Stomach (tissue), 9 donors: Measurements from ENCODE around the gene C19orf53. TPM values are rescaled to one million over a fixed set of nuclear protein-coding genes. Genes with fewer than 3 reads are reported as not detected.
A peak's percentile ranks its signal among the peaks of the same experiment; 100 is the strongest.

ENCODE experiments used
- DNase-seq, 2 donors: peaks; one replicate each; pipeline versions ENCODE4 v3.0.0 to v3.0.0-alpha.2; 2013 to 2019
- H3K27ac ChIP-seq, 5 donors: fragments of 200-600 bp in 4 of 5; sonication (generic) in 4 of 5; one replicate each; pipeline ENCODE4 v1.5.1; 2013 to 2019; ENCODE audit warnings: mild to moderate bottlenecking in 1 of 5, moderate library complexity in 1 of 5
- H3K27me3 ChIP-seq, 3 donors: fragments of 200-600 bp; sonication (generic); one replicate each; pipeline ENCODE4 v1.5.1; 2017 to 2019; ENCODE audit warnings: mixed run types in 1 of 3
- H3K36me3 ChIP-seq, 4 donors: fragments of 200-600 bp; sonication (generic); 1 replicate in 3 of 4; 2 replicates in 1 of 4; pipeline ENCODE4 v1.5.1; 2016 to 2019
- H3K4me1 ChIP-seq, 4 donors: fragments of 200-600 bp; sonication (generic); one replicate each; pipeline ENCODE4 v1.5.1; 2016 to 2019
- H3K4me3 ChIP-seq, 4 donors: fragments of 200-600 bp; sonication (generic) in 3 of 4; one replicate each; pipeline ENCODE4 v1.5.1; 2016 to 2019; ENCODE audit warnings: mild to moderate bottlenecking in 1 of 4
- H3K9me3 ChIP-seq, 4 donors: fragments of 200-600 bp; sonication (generic); one replicate each; pipeline ENCODE4 v1.5.1; 2016 to 2019
- CTCF ChIP-seq, 7 experiments: fragments of 450-650 bp in 4 of 7; fragments of 200-600 bp in 3 of 7; sonication (generic) in 3 of 7; IDR thresholded peaks; one replicate each; pipeline ENCODE4 v1.5.1; 2016 to 2019; ENCODE audit warnings: antibody characterized with exemption in 7 of 7, control low read depth in 2 of 7, mild to moderate bottlenecking in 1 of 7
- EP300 ChIP-seq: sonication (generic); formaldehyde crosslinking; IDR thresholded peaks from one replicate; pipeline ENCODE4 v1.6.1; 2017; ENCODE audit warnings: antibody characterized with exemption
- POLR2A ChIP-seq, 4 donors: fragments of 450-650 bp; IDR thresholded peaks; one replicate each; pipeline ENCODE4 v1.6.1; 2016; ENCODE audit warnings: antibody characterized with exemption in 4 of 4, control low read depth in 2 of 4, mild to moderate bottlenecking in 1 of 4, moderate library complexity in 1 of 4
- POLR2AphosphoS5 ChIP-seq, 3 donors: sonication (generic); formaldehyde crosslinking; IDR thresholded peaks; one replicate each; pipeline ENCODE4 v1.6.1; 2016; ENCODE audit warnings: antibody characterized with exemption in 3 of 3
- WGBS, 5 donors: extraction: QIAGEN DNeasy Blood & Tissue Kit in 3 of 5; methylation state at CpG; one replicate each; pipeline versions ENCODE4 v1.1.5 to v1.1.7; 2013 to 2018; 5-methylcytosine and 5-hydroxymethylcytosine counted together
- intact Hi-C: fragments of 100-400 bp; cut with DNase I; formaldehyde crosslinking; loops from one replicate; pipeline ENCODE4 v1.15.1; 2023; ENCODE audit warnings: low total_unique reads
- polyA plus RNA-seq, 3 donors: library from polyadenylated mRNA; stranded (reverse); fragments of 200-250 nt; gene quantifications; one replicate each; pipeline ENCODE4 v1.2.3, GENCODE V29; 2013
- total RNA-seq, 5 donors: library from RNA; depleted of rRNA; stranded (reverse); fragments of >200 nt; gene quantifications; one replicate each; pipeline versions ENCODE4 v1.1.0 to v1.2.3, GENCODE V29; 2014 to 2016
- donor health status: healthy with polysubstance abuse.
- donor health status: Bipolar disorder and iron deficiency.
- donor health status: healthy.

The C19orf53 gene
- total and polyA plus RNA-seq, 8 donors: 14.7 to 271 (median 191) TPM

GRCh38 chr19:13823901-13824300, 49.6 kb downstream of the C19orf53 start:
- H3K4me3 ChIP-seq: no peak overlapping the region
- TF ChIP-seq POLR2AphosphoS5 (IDR thresholded peaks at IDR 0.05) (no peak), CTCF (IDR thresholded peaks at IDR 0.05) (no peak), POLR2A (IDR thresholded peaks at IDR 0.05) (no peak), EP300 (no peak)
- DNase-seq: no peak
- 87 to 95% (median 93%) methylated on average over 2 of the region's 2 CpGs for WGBS, 5 donors
- no peaks in the 10 kb centered on the region for H3K9me3 ChIP-seq
- H3K36me3 ChIP-seq: peaks cover 0 to 59% (median 45%) of the 10 kb centered on the region in 4 donors
- H3K27me3 ChIP-seq: no peaks in the 10 kb centered on the region
- H3K4me1 ChIP-seq: no peaks in the 10 kb centered on the region
- intact Hi-C loops: no loop called here
- H3K27ac ChIP-seq: no peak overlapping the region

GRCh38 chr19:13824703-13825102, 50.4 kb downstream of the C19orf53 start:
- Histone ChIP-seq H3K27me3 (no peaks in the 10 kb centered on the region), H3K4me1 (no peaks in the 10 kb centered on the region), H3K9me3 (no peaks in the 10 kb centered on the region), H3K27ac (no peak overlapping the region), H3K36me3 (peaks cover 0 to 63% (median 48%) of the 10 kb centered on the region in 4 donors), H3K4me3 (no peak overlapping the region)
- intact Hi-C loops: no loop called here
- TF ChIP-seq POLR2A (IDR thresholded peaks at IDR 0.05) (no peak), POLR2AphosphoS5 (IDR thresholded peaks at IDR 0.05) (no peak), EP300 (no peak), CTCF (IDR thresholded peaks at IDR 0.05) (no peak)
- DNase-seq: no peak

- DNase-seq: peak in 1 of 2 donors; percentile 50
- no peaks in the 10 kb centered on the region for H3K27me3 ChIP-seq
- no peaks in the 10 kb centered on the region for H3K9me3 ChIP-seq
- H3K36me3 ChIP-seq: peaks cover 0 to 68% (median 58%) of the 10 kb centered on the region in 4 donors
- intact Hi-C loops: no loop called here
- no peak overlapping the region for H3K27ac ChIP-seq
- WGBS, 5 donors: 89 to 91% (median 90%) methylated on average over 19 to 30 of the region's 30 CpGs
- H3K4me3 ChIP-seq: no peak overlapping the region
- H3K4me1 ChIP-seq: no peaks in the 10 kb centered on the region
- TF ChIP-seq CTCF (IDR thresholded peaks at IDR 0.05) (no peak), POLR2AphosphoS5 (IDR thresholded peaks at IDR 0.05) (no peak), EP300 (no peak), POLR2A (IDR thresholded peaks at IDR 0.05) (no peak)
These were observed 51.5 kb downstream of the C19orf53 start for GRCh38 chr19:13825489-13826441.

- peaks cover 0 to 66% (median 61%) of the 10 kb centered on the region in 4 donors for H3K36me3 ChIP-seq
- no peak overlapping the region for H3K4me3 ChIP-seq
- TF ChIP-seq POLR2AphosphoS5 (IDR thresholded peaks at IDR 0.05) (no peak), POLR2A (IDR thresholded peaks at IDR 0.05) (no peak), CTCF (IDR thresholded peaks at IDR 0.05) (no peak), EP300 (no peak)
- intact Hi-C loops: no loop called here
- no peaks in the 10 kb centered on the region for H3K27me3 ChIP-seq
- no peak overlapping the region for H3K27ac ChIP-seq
- WGBS, 5 donors: 85 to 95% (median 91%) methylated on average over 9 of the region's 9 CpGs
- no peaks in the 10 kb centered on the region for H3K4me1 ChIP-seq
- no peak for DNase-seq
- H3K9me3 ChIP-seq: no peaks in the 10 kb centered on the region
These were observed 52.5 kb downstream of the C19orf53 start for GRCh38 chr19:13826652-13827235.
